Measurements from ENCODE around the gene PLA2G2D. TPM values are rescaled to one million over a fixed set of nuclear protein-coding genes. Genes with fewer than 3 reads are reported as not detected.

Gene PLA2G2D
- total and polyA plus RNA-seq, 2 experiments from 2014 or later = not detected

DNA sequence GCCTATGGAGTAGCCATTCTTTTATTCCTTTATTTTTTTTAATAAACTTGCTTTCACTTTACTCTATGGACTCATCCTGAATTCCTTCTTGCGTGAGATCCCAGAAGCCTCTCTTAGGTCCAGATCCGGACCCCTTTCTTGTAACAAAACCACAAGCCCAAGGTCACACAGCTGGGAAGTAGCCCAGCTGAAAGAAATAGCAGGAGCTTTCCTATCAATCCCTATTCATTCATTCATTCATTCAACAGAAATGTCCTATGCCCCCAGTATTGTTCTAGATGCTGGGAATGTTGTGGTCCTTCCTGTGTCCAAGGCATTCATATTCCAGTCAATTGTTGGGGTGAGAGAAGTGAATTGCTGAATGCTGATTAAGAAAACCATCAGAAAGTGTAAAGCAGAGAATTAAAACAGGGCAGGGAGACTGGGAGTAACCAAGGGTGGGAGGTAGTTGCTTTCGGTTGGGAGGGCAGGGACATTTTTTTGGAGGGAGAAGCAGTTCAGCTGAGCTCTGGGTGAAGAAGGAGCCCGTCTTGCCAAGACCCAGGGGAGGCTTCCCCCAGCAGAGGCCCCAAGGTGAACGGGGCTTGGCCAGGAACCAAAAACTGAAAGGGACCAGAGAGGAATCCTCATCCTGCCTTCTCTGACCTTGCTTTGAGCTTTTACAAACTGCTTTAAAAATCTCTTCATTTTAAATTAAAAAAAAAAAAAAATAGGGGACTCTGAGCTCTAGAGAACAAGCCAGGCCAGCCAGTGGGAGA is 10.8 kb downstream of the PLA2G2D start (continued):
- no peak for TF ChIP-seq ZNF331 (CRISPR knock-in tag; IDR thresholded peaks at IDR 0.05; ENCODE audit: low read depth)

GRCh38 chr1:20107796-20108195 is 11.5 kb downstream of the PLA2G2D start:
- Mint-ChIP-seq H3K4me3 (no peak overlapping the region), H3K4me1 (peaks cover 14% of the 10 kb centered on the region), H3K9me3 (peaks cover 15% of the 10 kb centered on the region), H3K36me3 (ENCODE audit: low read depth) (peaks cover 9% of the 10 kb centered on the region; the same call in 2 of the 3 replicates), H3K27ac (no peak overlapping the region), H3K27me3 (ENCODE audit: insufficient read depth, low read depth, poor library complexity) (no peaks in the 10 kb centered on the region)
- Histone ChIP-seq H3K9me2 (ENCODE audit: insufficient read depth) (no peaks in the 10 kb centered on the region; the same call in 1 of the 2 replicates), H3K27me3 (ENCODE audit: insufficient read depth) (no peaks in the 10 kb centered on the region), H3K36me3 (ENCODE audit: insufficient read depth) (no peaks in the 10 kb centered on the region), H3F3A (replicated peaks; ENCODE audit: low read depth) (no peaks in the 10 kb centered on the region), H3K4me1 (ENCODE audit: insufficient read depth) (no peaks in the 10 kb centered on the region; the same call in 1 of the 2 replicates), H3K79me2 (replicated peaks; ENCODE audit: insufficient read depth) (no peaks in the 10 kb centered on the region), H2AFZ (no peak overlapping the region), H3K27ac (ENCODE audit: low read depth) (no peak overlapping the region), H4K20me1 (replicated peaks; ENCODE audit: insufficient read depth) (no peaks in the 10 kb centered on the region), H3K4me2 (no peak overlapping the region), H3K4me3 (no peak overlapping the region)
- no peak for ATAC-seq
- no peak for DNase-seq (ENCODE audit: low spot score)
- no peak for TF ChIP-seq NANOG (IDR thresholded peaks at IDR 0.05; ENCODE audit: borderline replicate concordance)
- TF ChIP-seq, protein P1, sequence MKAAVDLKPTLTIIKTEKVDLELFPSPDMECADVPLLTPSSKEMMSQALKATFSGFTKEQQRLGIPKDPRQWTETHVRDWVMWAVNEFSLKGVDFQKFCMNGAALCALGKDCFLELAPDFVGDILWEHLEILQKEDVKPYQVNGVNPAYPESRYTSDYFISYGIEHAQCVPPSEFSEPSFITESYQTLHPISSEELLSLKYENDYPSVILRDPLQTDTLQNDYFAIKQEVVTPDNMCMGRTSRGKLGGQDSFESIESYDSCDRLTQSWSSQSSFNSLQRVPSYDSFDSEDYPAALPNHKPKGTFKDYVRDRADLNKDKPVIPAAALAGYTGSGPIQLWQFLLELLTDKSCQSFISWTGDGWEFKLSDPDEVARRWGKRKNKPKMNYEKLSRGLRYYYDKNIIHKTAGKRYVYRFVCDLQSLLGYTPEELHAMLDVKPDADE (IDR thresholded peaks at IDR 0.05) = no peak

DNA sequence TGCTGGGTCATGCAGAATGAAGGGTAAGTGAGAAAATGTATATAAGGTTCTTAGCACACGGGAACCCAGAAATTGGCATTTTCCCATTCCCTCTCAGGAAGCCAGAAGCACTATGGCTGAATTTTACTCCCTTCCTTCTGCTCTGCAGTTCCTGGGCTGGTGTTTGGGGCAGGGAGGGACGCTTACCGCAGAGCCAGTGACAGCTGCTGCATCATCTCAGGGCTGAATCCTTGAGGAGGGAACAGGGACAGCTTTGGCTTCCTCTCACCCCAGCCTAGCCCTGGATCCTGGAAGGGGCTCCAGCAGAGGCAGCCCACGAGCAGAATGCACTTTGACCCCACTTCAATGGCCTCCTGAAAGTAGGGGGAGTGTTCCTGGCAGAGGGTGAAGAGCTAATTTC is 12.0 kb downstream of the PLA2G2D start:
- Histone ChIP-seq H3K4me2 (no peak overlapping the region), H3K27me3 (ENCODE audit: insufficient read depth) (no peaks in the 10 kb centered on the region), H3K4me3 (no peak overlapping the region), H2AFZ (no peak overlapping the region), H3K9me2 (ENCODE audit: insufficient read depth) (no peaks in the 10 kb centered on the region; the same call in 1 of the 2 replicates), H3K36me3 (ENCODE audit: insufficient read depth) (no peaks in the 10 kb centered on the region), H3K79me2 (replicated peaks; ENCODE audit: insufficient read depth) (no peaks in the 10 kb centered on the region), H3K27ac (ENCODE audit: low read depth) (no peak overlapping the region), H4K20me1 (replicated peaks; ENCODE audit: insufficient read depth) (no peaks in the 10 kb centered on the region), H3F3A (replicated peaks; ENCODE audit: low read depth) (no peaks in the 10 kb centered on the region), H3K4me1 (ENCODE audit: insufficient read depth) (no peaks in the 10 kb centered on the region; the same call in 1 of the 2 replicates)
- DNase-seq (ENCODE audit: low spot score) (no peak), ATAC-seq (no peak)
- H3K9me3 Mint-ChIP-seq = peaks cover 15% of the 10 kb centered on the region
- H3K36me3 Mint-ChIP-seq (ENCODE audit: low read depth) = peaks cover 9% of the 10 kb centered on the region; the same call in 2 of the 3 replicates
- no peak overlapping the region for H3K27ac Mint-ChIP-seq
- H3K4me3 Mint-ChIP-seq = no peak overlapping the region
- no peaks in the 10 kb centered on the region for H3K27me3 Mint-ChIP-seq (ENCODE audit: insufficient read depth, low read depth, poor library complexity)
- H3K4me1 Mint-ChIP-seq = peaks cover 14% of the 10 kb centered on the region
- TF ChIP-seq ZNF114 (CRISPR knock-in tag; IDR thresholded peaks at IDR 0.05) (no peak), CREB1 (CRISPR knock-in tag; IDR thresholded peaks at IDR 0.05; ENCODE audit: low read depth) (no peak), CTCF (conservative IDR thresholded peaks at IDR 0.05; ENCODE audit: low read depth in 2 of 2) (no peak)
- TF ChIP-seq, protein P2, sequence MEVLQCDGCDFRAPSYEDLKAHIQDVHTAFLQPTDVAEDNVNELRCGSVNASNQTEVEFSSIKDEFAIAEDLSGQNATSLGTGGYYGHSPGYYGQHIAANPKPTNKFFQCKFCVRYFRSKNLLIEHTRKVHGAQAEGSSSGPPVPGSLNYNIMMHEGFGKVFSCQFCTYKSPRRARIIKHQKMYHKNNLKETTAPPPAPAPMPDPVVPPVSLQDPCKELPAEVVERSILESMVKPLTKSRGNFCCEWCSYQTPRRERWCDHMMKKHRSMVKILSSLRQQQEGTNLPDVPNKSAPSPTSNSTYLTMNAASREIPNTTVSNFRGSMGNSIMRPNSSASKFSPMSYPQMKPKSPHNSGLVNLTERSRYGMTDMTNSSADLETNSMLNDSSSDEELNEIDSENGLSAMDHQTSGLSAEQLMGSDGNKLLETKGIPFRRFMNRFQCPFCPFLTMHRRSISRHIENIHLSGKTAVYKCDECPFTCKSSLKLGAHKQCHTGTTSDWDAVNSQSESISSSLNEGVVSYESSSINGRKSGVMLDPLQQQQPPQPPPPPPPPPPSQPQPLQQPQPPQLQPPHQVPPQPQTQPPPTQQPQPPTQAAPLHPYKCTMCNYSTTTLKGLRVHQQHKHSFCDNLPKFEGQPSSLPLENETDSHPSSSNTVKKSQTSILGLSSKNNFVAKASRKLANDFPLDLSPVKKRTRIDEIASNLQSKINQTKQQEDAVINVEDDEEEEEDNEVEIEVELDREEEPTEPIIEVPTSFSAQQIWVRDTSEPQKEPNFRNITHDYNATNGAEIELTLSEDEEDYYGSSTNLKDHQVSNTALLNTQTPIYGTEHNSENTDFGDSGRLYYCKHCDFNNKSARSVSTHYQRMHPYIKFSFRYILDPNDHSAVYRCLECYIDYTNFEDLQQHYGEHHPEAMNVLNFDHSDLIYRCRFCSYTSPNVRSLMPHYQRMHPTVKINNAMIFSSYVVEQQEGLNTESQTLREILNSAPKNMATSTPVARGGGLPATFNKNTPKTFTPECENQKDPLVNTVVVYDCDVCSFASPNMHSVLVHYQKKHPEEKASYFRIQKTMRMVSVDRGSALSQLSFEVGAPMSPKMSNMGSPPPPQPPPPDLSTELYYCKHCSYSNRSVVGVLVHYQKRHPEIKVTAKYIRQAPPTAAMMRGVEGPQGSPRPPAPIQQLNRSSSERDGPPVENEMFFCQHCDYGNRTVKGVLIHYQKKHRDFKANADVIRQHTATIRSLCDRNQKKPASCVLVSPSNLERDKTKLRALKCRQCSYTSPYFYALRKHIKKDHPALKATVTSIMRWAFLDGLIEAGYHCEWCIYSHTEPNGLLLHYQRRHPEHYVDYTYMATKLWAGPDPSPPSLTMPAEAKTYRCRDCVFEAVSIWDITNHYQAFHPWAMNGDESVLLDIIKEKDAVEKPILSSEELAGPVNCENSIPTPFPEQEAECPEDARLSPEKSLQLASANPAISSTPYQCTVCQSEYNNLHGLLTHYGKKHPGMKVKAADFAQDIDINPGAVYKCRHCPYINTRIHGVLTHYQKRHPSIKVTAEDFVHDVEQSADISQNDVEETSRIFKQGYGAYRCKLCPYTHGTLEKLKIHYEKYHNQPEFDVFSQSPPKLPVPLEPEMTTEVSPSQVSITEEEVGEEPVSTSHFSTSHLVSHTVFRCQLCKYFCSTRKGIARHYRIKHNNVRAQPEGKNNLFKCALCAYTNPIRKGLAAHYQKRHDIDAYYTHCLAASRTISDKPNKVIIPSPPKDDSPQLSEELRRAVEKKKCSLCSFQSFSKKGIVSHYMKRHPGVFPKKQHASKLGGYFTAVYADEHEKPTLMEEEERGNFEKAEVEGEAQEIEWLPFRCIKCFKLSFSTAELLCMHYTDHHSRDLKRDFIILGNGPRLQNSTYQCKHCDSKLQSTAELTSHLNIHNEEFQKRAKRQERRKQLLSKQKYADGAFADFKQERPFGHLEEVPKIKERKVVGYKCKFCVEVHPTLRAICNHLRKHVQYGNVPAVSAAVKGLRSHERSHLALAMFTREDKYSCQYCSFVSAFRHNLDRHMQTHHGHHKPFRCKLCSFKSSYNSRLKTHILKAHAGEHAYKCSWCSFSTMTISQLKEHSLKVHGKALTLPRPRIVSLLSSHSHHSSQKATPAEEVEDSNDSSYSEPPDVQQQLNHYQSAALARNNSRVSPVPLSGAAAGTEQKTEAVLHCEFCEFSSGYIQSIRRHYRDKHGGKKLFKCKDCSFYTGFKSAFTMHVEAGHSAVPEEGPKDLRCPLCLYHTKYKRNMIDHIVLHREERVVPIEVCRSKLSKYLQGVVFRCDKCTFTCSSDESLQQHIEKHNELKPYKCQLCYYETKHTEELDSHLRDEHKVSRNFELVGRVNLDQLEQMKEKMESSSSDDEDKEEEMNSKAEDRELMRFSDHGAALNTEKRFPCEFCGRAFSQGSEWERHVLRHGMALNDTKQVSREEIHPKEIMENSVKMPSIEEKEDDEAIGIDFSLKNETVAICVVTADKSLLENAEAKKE (CRISPR knock-in tag; IDR thresholded peaks at IDR 0.05) = no peak

Measured in GM23338 (cell line).